ENCODE data around the gene NIM1K.
"Not testable (repeated sequence)": the region's sequence is repeated elsewhere in the genome, so short reads cannot be mapped to it uniquely, and the experiment has no call there.

Gene NIM1K

DNA sequence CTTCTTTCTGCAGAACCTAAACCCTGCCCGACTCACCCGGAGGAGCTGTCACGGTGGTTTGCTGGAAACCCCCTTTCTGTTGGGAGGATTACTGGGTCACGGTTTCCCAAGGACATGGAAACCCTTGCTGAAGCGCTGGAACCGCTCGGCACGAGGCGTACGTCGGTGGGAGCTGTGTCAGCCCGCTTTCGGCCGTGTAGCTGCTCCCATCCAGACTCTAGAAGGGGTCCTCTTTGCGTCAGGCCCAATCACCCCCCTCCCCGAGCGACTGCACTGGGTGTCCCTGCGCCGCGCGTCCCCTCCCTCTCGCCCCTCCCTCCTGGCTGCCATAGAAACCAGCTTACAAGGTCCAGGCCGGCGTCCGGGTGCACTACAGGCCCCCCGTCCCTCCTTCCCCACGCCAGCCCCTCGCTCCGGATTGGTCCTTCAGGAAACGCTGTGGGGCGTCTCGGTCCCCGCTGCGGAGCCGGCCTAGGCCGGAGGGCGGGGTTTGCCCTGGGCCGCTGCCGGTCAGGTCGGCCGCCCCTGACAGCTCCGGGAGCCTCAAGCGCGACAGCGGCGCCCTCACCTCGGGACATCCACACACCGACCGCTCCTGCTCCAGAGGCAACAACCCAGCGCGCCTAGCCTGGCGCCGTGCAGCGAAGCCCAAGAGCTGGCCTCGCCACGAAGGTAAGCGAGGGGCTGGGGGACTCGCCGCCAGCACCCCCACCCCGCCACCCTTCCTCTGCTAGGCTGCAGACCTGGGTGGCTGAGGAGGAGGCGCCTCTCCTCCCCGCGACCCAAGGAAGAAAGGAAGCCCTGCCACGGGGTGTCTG is at the start of gene NIM1K:
TSS of gene NIM1K (plus strand) at position 486 of the 818 bp plus-strand sequence. CDS start 53,551 bp downstream, outside the sequence.
- no peak for TF ChIP-seq GATA1 (IDR thresholded peaks at IDR 0.05; ENCODE audit: low read depth, low read length)
- no peak for TF ChIP-seq POLR2A (IDR thresholded peaks at IDR 0.05; ENCODE audit: low read length)
- peak; percentile 39 for DNase-seq

DNA sequence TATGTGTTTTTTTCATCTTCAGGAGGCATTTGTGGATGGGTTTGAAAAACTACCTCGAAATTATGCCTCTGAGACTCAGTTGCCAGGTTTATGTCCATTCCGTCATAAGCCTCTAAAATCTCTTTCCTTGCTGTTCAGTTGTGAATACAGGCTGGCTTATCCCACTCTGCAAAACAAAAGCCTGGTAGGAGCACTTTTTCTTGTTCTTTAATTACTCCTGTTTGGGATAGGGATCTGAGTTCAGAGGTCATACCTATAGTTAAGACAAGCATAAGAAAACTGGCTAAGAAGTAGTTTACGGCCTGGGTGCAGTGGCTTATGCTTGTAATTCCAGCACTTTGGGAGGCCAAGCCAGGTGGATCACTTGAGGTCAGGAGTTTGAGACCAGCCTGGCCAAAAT is 47.0 kb upstream of the NIM1K start:
- no peak for DNase-seq
- TF ChIP-seq GATA1 (IDR thresholded peaks at IDR 0.05; ENCODE audit: low read depth, low read length): no peak
- no peak for TF ChIP-seq POLR2A (IDR thresholded peaks at IDR 0.05; ENCODE audit: low read length)

DNA sequence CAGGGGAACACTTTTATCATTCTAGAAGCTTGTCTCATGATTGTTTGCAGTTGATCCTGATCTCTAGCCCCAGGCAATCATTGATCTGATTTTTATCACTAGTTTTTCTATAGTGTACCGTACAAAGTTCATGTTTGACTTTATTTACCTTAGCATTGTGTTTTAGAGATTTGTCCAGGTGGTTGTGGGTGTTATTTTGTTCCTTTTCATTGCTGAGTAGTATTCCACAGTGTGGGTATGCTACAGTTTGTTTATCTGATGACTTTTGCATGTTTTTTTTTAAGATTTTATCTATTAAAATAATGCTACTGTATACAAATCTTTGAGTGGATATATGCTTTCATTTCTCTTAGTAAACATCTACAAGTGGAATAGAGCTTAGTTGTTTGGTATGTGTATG is 45.1 kb upstream of the NIM1K start:
- DNase-seq: no peak
- TF ChIP-seq GATA1 (IDR thresholded peaks at IDR 0.05; ENCODE audit: low read depth, low read length): no peak
- no peak for TF ChIP-seq POLR2A (IDR thresholded peaks at IDR 0.05; ENCODE audit: low read length)

DNA sequence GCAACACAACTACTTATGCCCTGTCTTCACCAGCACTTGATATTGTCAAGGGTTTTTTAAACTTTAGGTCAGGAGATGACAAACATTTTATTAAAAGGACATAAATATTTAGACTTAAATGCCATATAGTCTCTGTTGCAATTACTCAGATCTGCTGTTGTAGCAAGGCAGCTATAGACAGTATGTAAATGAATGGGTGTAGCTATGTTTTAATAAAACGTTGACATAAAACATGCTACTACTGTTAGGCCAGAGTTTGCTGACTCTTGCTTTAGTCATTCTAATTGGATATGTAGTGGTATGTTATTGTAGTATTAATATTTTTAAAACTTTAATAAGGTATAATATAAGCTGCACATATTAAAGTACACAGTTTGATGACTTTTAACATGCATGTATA is 43.6 kb upstream of the NIM1K start:
- no peak for DNase-seq
- no peak for TF ChIP-seq GATA1 (IDR thresholded peaks at IDR 0.05; ENCODE audit: low read depth, low read length)

DNA sequence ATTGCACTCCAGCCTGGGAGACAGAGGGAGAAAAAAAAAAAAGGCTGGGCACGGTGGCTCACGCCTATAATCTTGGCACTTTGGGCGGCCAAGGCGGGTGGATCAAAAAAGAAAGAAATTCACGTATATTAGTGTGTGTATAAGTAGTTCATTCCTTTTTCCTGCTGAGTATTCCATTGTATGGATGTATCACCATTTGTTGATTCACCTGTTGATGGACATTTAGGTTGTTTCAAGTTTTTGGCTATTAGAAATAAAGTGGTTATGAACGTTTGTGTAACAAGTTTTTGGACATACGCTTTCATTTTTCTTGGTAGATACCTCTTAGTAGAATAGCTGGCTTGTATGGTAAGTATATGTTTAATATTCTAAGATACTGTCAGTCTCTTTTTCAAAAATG is 42.8 kb upstream of the NIM1K start:
- TF ChIP-seq POLR2A (IDR thresholded peaks at IDR 0.05; ENCODE audit: low read length) (no peak), GATA1 (IDR thresholded peaks at IDR 0.05; ENCODE audit: low read depth, low read length) (no peak)
- DNase-seq: no peak

DNA sequence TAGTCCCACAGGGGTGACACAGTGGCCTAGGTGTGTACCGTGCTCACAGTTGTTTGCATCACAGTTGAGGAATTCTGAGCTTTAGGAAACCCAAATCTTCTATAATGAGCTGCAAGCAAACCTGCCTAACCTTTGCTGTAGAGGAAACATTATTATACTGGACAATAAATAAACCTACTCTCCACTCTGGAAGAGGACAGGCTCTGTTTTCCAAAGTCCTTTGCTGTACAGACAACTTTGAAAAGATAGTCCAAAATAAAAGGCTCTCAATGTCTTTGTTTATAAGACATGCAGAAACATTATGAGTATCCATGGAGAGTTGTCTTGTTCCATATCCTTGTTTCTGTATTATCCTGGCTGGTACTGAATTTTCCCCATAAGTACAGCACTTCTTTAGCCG is 42.0 kb upstream of the NIM1K start:
- TF ChIP-seq GATA1 (IDR thresholded peaks at IDR 0.05; ENCODE audit: low read depth, low read length): no peak
- no peak for TF ChIP-seq POLR2A (IDR thresholded peaks at IDR 0.05; ENCODE audit: low read length)
- no peak for DNase-seq

DNA sequence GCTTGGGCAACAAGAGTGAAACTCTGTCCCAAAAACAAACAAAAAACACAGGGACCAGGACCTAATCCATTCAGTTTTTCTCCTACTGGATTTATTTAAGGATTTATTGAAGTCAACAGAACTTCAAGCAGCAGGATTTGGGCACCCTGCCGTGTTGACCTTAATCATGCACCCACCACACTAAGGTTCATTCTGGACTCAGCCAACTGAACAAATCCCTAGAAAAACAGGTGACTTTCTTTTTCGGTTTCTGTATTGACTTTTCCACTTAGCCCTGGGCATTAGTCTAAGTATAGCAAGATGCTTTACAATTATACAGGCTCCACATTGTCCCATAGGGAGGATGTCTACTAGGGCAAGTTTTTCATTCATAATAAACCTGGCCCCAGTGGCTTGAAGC is 41.3 kb upstream of the NIM1K start:
- no peak for DNase-seq
- TF ChIP-seq POLR2A (IDR thresholded peaks at IDR 0.05; ENCODE audit: low read length): no peak
- TF ChIP-seq GATA1 (IDR thresholded peaks at IDR 0.05; ENCODE audit: low read depth, low read length): no peak

DNA sequence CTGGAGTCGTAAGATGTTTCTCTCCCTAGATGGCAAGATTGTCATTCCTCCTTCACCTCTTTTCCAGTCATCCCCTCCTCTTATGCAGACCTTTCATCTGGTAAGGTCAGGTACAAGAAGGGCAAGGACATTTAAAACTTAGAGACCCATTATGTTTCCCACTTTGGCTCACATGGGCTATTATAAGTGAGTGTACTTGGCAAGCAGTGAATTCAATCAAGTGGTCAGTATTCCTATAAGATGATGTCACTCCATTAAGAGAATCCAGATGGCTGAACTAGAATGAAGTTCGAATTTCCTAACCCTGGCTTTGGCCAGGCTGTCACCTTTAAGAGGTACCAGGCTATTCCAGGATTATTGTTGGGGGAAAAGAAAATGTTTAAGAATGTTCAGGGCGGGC is 39.1 kb upstream of the NIM1K start:
- TF ChIP-seq POLR2A (IDR thresholded peaks at IDR 0.05; ENCODE audit: low read length): no peak
- DNase-seq: no peak

DNA sequence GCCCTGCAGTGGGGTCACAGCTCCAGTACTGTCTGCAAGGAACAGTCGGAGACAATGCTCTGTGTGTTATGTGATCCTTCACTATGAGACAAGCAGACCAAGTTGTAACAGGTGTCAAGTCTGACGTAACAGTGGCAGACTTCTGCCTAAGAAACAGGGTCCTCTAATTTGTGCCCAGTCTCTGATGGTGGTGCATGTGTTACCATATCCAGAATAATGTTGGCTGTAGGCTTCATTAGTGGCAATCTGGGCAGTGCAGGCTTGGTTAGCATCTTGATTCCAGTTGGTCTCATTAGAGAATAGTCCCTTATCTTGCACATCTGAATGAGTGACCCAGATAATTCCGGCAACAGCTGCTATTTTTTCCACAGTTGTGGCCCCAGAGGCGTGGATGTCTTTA is 37.6 kb upstream of the NIM1K start:
- DNase-seq: peak; percentile 47 to 87
- no peak for TF ChIP-seq POLR2A (IDR thresholded peaks at IDR 0.05; ENCODE audit: low read length)
- no peak for TF ChIP-seq GATA1 (IDR thresholded peaks at IDR 0.05; ENCODE audit: low read depth, low read length)

DNA sequence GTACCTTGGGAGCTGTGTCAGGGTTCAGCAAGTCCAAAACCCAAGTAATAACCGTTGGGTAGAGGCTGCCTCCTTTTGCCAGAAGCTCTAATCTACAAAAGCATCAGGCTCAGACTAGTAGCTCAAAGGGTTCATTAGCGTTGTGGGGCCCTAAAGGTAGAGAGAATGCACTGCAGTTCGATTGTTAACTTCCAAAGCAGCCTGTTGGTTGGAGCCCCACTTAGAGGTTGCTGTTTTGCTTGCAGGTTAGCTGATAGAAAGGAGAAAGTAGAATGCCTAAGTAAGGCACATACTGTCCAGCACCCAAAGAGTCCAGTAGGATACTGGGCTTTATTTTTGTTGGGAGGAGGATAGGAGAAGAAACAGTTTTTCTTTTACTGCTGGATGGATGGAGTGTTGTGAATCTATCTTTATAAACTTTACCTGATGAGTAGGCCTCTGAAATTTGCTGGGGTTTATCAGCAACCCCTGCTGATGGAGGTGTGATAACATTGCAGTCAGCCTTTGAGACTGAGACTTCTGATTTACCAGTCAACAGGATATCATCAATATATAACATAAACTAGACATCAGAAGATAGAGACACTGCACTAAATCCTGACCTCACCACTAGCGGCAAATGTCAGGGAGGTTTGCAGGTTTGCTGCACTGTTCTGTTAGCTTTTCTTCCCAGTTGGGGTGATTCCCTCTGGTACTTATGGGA is 36.5 kb upstream of the NIM1K start:
- peak in 1 of 2 experiments; percentile 38 for DNase-seq
- TF ChIP-seq GATA1 (IDR thresholded peaks at IDR 0.05; ENCODE audit: low read depth, low read length) (no peak), POLR2A (IDR thresholded peaks at IDR 0.05; ENCODE audit: low read length) (no peak)

DNA sequence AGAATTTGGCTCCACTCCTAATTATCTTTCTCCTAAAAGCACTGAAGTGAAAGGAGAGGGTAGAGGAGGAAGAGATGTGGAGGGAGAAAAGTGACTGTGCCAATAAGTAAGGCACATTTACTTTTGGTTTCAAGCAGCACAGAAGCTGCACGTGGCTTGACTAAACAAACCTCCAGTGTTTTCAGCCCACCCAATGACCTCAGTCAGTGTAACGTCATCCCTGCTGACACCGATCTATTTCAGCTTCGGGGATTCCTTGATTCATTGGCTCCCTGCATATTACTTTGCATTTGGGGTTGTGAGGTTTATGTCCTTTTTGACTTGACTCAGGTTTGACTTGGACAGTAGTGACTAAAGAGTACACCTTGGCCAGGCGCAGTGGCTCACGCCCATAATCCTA is 35.6 kb upstream of the NIM1K start:
- no peak for TF ChIP-seq GATA1 (IDR thresholded peaks at IDR 0.05; ENCODE audit: low read depth, low read length)
- no peak for TF ChIP-seq POLR2A (IDR thresholded peaks at IDR 0.05; ENCODE audit: low read length)
- no peak for DNase-seq

DNA sequence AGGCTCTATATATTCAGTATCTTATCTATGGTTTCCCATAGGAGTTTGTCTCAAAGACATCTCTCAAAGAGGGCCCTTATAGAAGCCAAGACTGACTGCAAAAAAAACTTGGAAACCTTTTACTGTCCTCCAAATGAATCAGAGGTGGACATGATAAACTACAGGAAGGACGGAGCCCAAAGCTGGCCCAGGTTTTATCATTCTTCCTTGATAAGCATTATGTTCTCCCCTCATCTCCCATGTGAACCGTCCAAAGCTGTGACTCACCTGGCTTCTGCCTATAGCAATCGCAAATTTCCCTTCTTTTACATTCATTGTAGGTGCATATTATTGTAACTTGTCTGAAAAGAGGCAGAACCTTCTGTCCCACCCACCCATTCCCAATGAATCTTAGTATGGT is 35.0 kb upstream of the NIM1K start:
- TF ChIP-seq POLR2A (IDR thresholded peaks at IDR 0.05; ENCODE audit: low read length) (no peak), GATA1 (IDR thresholded peaks at IDR 0.05; ENCODE audit: low read depth, low read length) (no peak)
- DNase-seq: no peak

DNA sequence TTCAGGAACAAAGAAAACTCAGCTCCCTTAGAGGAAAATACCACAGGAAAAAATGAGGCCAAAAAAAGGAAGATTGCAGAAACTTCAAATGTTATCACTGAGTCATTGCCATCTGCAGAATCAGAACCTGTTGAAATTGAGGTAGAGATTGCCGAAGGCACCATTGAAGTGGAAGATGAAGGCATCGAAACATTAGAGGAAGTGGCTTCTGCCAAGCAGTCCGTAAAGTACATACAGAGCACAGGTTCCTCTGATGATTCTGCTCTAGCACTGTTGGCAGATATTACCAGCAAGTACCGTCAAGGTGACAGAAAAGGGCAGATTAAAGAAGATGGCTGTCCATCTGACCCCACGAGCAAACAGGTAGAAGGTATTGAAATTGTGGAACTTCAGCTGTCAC is 30.8 kb upstream of the NIM1K start:
- DNase-seq: no peak
- no peak for TF ChIP-seq POLR2A (IDR thresholded peaks at IDR 0.05; ENCODE audit: low read length)
- TF ChIP-seq GATA1 (IDR thresholded peaks at IDR 0.05; ENCODE audit: low read depth, low read length): no peak

DNA sequence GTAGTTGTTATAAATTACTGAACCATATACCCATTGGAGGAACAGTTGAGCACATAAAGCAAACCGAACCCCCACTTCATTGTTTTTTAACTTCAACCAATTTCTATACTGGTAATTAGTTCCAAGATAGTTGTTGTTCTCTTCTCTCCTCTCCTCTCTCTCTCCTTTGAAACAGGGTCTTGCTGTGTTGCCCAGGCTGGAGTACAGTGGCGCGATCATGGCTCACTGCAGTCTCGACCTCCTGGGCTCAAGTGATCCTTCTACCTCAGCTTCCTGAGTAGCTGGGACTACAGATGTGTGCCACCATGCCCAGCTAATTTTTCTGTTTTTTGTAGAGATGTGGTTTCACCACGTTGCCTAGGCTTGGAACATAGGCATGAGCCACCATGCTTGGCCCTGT is 27.2 kb upstream of the NIM1K start:
- DNase-seq: not testable (repeated sequence)

DNA sequence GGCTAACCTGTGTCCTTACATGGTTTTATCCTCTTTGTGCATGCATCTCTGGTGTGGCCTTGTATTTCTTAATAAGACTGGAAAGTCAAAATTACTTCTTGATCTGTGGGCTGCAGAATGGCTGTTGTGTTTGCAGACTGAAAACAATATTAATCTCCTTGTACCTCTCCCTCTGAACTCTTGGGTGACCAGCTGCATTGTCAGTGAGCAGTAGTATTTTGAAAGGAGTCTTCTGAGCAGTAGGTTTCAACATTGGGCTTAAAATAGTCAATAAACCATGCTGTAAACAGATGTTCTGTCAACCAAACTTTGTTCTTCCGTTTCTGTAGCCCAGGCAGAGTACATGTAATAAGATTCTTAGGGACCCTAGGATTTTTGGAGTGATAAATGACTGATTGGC is 26.7 kb upstream of the NIM1K start:
- no peak for TF ChIP-seq POLR2A (IDR thresholded peaks at IDR 0.05; ENCODE audit: low read length)

More for the DNA sequence above, 26.7 kb upstream of the NIM1K start:
- DNase-seq: no peak
